WTC11 (cell line): ENCODE measurements around the gene SWI5. TPM values are rescaled to one million over a fixed set of nuclear protein-coding genes. Genes with fewer than 3 reads are reported as not detected.

Source experiments
- ATAC-seq: fragments of 200-7000 bp; cut with Tn5 transposase; 2 replicates; pipeline ENCODE4 v1.10.0; 2021; ENCODE audit warnings: mild to moderate bottlenecking, moderate library complexity
- CTCF ChIA-PET: fragments of 300-600 bp; sonication (Branson Sonifier 250); formaldehyde crosslinking; loops from one replicate; lab custom pipeline; 2021; ENCODE audit warnings: antibody characterized with exemption; lab: Charles Lee
- POLR2A ChIA-PET: fragments of 350-600 bp; sonication (Branson Sonifier 250); formaldehyde crosslinking; loops from one replicate; lab custom pipeline; 2021; ENCODE audit warnings: antibody characterized with exemption; lab: Charles Lee
- DNase-seq: peaks from one replicate; pipeline ENCODE4 v3.0.0; 2021; ENCODE audit warnings: low spot score
- H3K27ac Mint-ChIP-seq: 2 replicates; pipeline ENCODE4 v1.8.0; 2021; ENCODE audit warnings: mixed read lengths
- H3K27me3 Mint-ChIP-seq: 2 replicates; pipeline ENCODE4 v1.8.0; 2021; ENCODE audit warnings: low read depth, mild to moderate bottlenecking, moderate library complexity, mixed read lengths
- H3K36me3 Mint-ChIP-seq: 2 replicates; pipeline ENCODE4 v1.8.0; 2021; ENCODE audit warnings: mixed read lengths
- H3K4me1 Mint-ChIP-seq: 2 replicates; pipeline ENCODE4 v1.8.0; 2022; ENCODE audit warnings: mixed read lengths
- H3K4me3 Mint-ChIP-seq: 2 replicates; pipeline ENCODE4 v1.8.0; 2021; ENCODE audit warnings: mild to moderate bottlenecking, moderate library complexity, mixed read lengths
- H3K9me3 Mint-ChIP-seq: 2 replicates; pipeline ENCODE4 v1.8.0; 2021; ENCODE audit warnings: mixed read lengths
- AFF4 ChIP-seq: sonication (generic); formaldehyde crosslinking; IDR thresholded peaks from 2 replicates; pipeline ENCODE4 v1.8.1; 2023; ENCODE audit warnings: mild to moderate bottlenecking, missing genetic modification reagents, borderline replicate concordance
- ELF4 ChIP-seq: sonication (generic); formaldehyde crosslinking; IDR thresholded peaks from 2 replicates; pipeline ENCODE4 v1.8.1; 2022; ENCODE audit warnings: low read depth, mild to moderate bottlenecking, moderate library complexity, missing genetic modification reagents
- EMX1 ChIP-seq: fragments of 250-450 bp; sonication (Bioruptor Pico); IDR thresholded peaks from 2 replicates; pipeline ENCODE4 v1.8.0; 2021; ENCODE audit warnings: mild to moderate bottlenecking
- GTF2I ChIP-seq: fragments of 250-450 bp; sonication (Bioruptor Pico); conservative IDR thresholded peaks from 2 replicates; pipeline ENCODE4 v1.4.0; 2021; ENCODE audit warnings: mild to moderate bottlenecking
- HMGA2 ChIP-seq: fragments of 250-450 bp; sonication (Bioruptor Pico); IDR thresholded peaks from 2 replicates; pipeline ENCODE4 v1.4.0; 2021; ENCODE audit warnings: mild to moderate bottlenecking, moderate library complexity
- HMGXB4 ChIP-seq: sonication (generic); formaldehyde crosslinking; IDR thresholded peaks from 2 replicates; pipeline ENCODE4 v1.8.1; 2023; ENCODE audit warnings: mild to moderate bottlenecking, moderate library complexity, missing genetic modification reagents
- MXD4 ChIP-seq: fragments of 250-450 bp; sonication (Bioruptor Pico); IDR thresholded peaks from 2 replicates; pipeline ENCODE4 v1.8.0; 2021; ENCODE audit warnings: mild to moderate bottlenecking, moderate library complexity, borderline replicate concordance
- PRRX2 ChIP-seq: fragments of 250-450 bp; sonication (Bioruptor Pico); IDR thresholded peaks from 2 replicates; pipeline ENCODE4 v1.8.0; 2021; ENCODE audit warnings: mild to moderate bottlenecking
- RELA ChIP-seq: sonication (generic); formaldehyde crosslinking; IDR thresholded peaks from 2 replicates; pipeline ENCODE4 v1.8.1; 2022; ENCODE audit warnings: missing genetic modification reagents, mild to moderate bottlenecking, borderline replicate concordance
- SOX15 ChIP-seq: fragments of 250-450 bp; sonication (Bioruptor Pico); IDR thresholded peaks from 2 replicates; pipeline ENCODE4 v1.9.0; 2021; ENCODE audit warnings: mild to moderate bottlenecking
- TCF7 ChIP-seq: sonication (generic); formaldehyde crosslinking; IDR thresholded peaks from 2 replicates; pipeline ENCODE4 v1.8.0; 2022; ENCODE audit warnings: mild to moderate bottlenecking, low read depth, missing genetic modification reagents, moderate library complexity
- ZMAT4 ChIP-seq: fragments of 250-450 bp; sonication (Bioruptor Pico); IDR thresholded peaks from 2 replicates; pipeline ENCODE4 v1.9.0; 2021; ENCODE audit warnings: mild to moderate bottlenecking
- ZNF121 ChIP-seq: sonication (generic); formaldehyde crosslinking; IDR thresholded peaks from 2 replicates; pipeline ENCODE4 v1.8.0; 2023; ENCODE audit warnings: missing genetic modification reagents
- ZNF138 ChIP-seq: sonication (generic); formaldehyde crosslinking; conservative IDR thresholded peaks from 2 replicates; pipeline ENCODE4 v1.8.1; 2022; ENCODE audit warnings: mild to moderate bottlenecking, moderate library complexity, missing genetic modification reagents
- ZNF219 ChIP-seq: sonication (generic); formaldehyde crosslinking; IDR thresholded peaks from 2 replicates; pipeline ENCODE4 v1.8.0; 2023; ENCODE audit warnings: missing genetic modification reagents, mild to moderate bottlenecking, borderline replicate concordance
- ZNF423 ChIP-seq: fragments of 250-450 bp; sonication (Bioruptor Pico); IDR thresholded peaks from 2 replicates; pipeline ENCODE4 v2.1.2; 2022; ENCODE audit warnings: mild to moderate bottlenecking, moderate library complexity
- ZNF425 ChIP-seq: fragments of 250-450 bp; sonication (Bioruptor Pico); conservative IDR thresholded peaks from 2 replicates; pipeline ENCODE4 v1.9.0; 2021; ENCODE audit warnings: mild to moderate bottlenecking
- ZNF671 ChIP-seq: fragments of 250-450 bp; sonication (Bioruptor Pico); IDR thresholded peaks from 2 replicates; pipeline ENCODE4 v1.8.0; 2021; ENCODE audit warnings: mild to moderate bottlenecking
- total RNA-seq: library from RNA; stranded (reverse); gene quantifications from 3 replicates; pipeline ENCODE4 v1.2.3, GENCODE V29; 2021
- TF ChIP-seq, protein P1 (sequence below): fragments of 250-450 bp; sonication (Bioruptor Pico); IDR thresholded peaks from 2 replicates; pipeline ENCODE4 v2.1.2; 2022; ENCODE audit warnings: mild to moderate bottlenecking, moderate library complexity
- TF ChIP-seq, protein P2 (sequence below): sonication (generic); formaldehyde crosslinking; IDR thresholded peaks from 2 replicates; pipeline ENCODE4 v1.8.0; 2023; ENCODE audit warnings: missing genetic modification reagents
- TF ChIP-seq, protein P3 (sequence below): fragments of 200-600 bp; IDR thresholded peaks from 2 replicates; pipeline ENCODE4 v1.8.0; 2022; ENCODE audit warnings: antibody characterized with exemption

SWI5 gene
- total RNA-seq, 1 experiment from 2014 or later: 26.2 TPM

GRCh38 chr9:128304136-128304970 lies 28.3 kb downstream of the SWI5 start (continued):
- TF ChIP-seq, protein P1, sequence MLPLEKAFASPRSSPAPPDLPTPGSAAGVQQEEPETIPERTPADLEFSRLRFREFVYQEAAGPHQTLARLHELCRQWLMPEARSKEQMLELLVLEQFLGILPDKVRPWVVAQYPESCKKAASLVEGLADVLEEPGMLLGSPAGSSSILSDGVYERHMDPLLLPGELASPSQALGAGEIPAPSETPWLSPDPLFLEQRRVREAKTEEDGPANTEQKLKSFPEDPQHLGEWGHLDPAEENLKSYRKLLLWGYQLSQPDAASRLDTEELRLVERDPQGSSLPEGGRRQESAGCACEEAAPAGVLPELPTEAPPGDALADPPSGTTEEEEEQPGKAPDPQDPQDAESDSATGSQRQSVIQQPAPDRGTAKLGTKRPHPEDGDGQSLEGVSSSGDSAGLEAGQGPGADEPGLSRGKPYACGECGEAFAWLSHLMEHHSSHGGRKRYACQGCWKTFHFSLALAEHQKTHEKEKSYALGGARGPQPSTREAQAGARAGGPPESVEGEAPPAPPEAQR: no peak
- no peak for TF ChIP-seq ZNF138
- TF ChIP-seq HMGXB4: no peak
- no peak for TF ChIP-seq AFF4
- TF ChIP-seq, protein P2, sequence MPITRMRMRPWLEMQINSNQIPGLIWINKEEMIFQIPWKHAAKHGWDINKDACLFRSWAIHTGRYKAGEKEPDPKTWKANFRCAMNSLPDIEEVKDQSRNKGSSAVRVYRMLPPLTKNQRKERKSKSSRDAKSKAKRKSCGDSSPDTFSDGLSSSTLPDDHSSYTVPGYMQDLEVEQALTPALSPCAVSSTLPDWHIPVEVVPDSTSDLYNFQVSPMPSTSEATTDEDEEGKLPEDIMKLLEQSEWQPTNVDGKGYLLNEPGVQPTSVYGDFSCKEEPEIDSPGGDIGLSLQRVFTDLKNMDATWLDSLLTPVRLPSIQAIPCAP (CRISPR knock-in tag): no peak
- TF ChIP-seq GTF2I (CRISPR knock-in tag): no peak

GRCh38 chr9:128304971-128305288 lies 28.9 kb downstream of the SWI5 start:
- ATAC-seq (no peak), DNase-seq (no peak)
- Mint-ChIP-seq H3K36me3 (peaks cover 21% of the 10 kb centered on the region), H3K27ac (no peak overlapping the region), H3K4me1 (no peaks in the 10 kb centered on the region), H3K27me3 (peaks cover 2% of the 10 kb centered on the region; the same call in 1 of the 2 replicates), H3K9me3 (no peaks in the 10 kb centered on the region), H3K4me3 (no peak overlapping the region)
- ChIA-PET CTCF (interaction anchor here (0.9 to 3.6 kb wide), 4 partner anchors 9 to 134 kb away, joined by 3 to 18 read pairs (median 10); no protein-coding TSS in a partner anchor), POLR2A (interaction anchor here (0.7 kb wide), 1 partner anchor 151 kb away, joined by 3 read pairs; no protein-coding TSS in a partner anchor)
- no peak for TF ChIP-seq PRRX2 (CRISPR knock-in tag)
- TF ChIP-seq SOX15 (CRISPR knock-in tag): no peak
- TF ChIP-seq, protein P3, sequence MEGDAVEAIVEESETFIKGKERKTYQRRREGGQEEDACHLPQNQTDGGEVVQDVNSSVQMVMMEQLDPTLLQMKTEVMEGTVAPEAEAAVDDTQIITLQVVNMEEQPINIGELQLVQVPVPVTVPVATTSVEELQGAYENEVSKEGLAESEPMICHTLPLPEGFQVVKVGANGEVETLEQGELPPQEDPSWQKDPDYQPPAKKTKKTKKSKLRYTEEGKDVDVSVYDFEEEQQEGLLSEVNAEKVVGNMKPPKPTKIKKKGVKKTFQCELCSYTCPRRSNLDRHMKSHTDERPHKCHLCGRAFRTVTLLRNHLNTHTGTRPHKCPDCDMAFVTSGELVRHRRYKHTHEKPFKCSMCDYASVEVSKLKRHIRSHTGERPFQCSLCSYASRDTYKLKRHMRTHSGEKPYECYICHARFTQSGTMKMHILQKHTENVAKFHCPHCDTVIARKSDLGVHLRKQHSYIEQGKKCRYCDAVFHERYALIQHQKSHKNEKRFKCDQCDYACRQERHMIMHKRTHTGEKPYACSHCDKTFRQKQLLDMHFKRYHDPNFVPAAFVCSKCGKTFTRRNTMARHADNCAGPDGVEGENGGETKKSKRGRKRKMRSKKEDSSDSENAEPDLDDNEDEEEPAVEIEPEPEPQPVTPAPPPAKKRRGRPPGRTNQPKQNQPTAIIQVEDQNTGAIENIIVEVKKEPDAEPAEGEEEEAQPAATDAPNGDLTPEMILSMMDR: no peak
- TF ChIP-seq EMX1 (CRISPR knock-in tag): no peak
- TF ChIP-seq HMGXB4: no peak
- no peak for TF ChIP-seq HMGA2
- no peak for TF ChIP-seq ZNF219
- TF ChIP-seq TCF7: no peak
- TF ChIP-seq ZMAT4 (CRISPR knock-in tag): no peak
- no peak for TF ChIP-seq ZNF671 (CRISPR knock-in tag)
- no peak for TF ChIP-seq ZNF423 (CRISPR knock-in tag)
- TF ChIP-seq ELF4 (CRISPR knock-in tag): no peak
- no peak for TF ChIP-seq RELA (CRISPR knock-in tag)
- TF ChIP-seq ZNF121 (CRISPR knock-in tag): no peak
- no peak for TF ChIP-seq ZNF425 (CRISPR knock-in tag)
- no peak for TF ChIP-seq MXD4 (CRISPR knock-in tag)
